TTC549 (cell line): ENCODE data around the gene LONRF3.

Experiments used
- FAIRE-seq: peaks from 2 replicates; lab custom pipeline; 2012; peaks lifted over from hg19 to GRCh38; lab: Jason Lieb, UNC

The LONRF3 gene

DNA sequence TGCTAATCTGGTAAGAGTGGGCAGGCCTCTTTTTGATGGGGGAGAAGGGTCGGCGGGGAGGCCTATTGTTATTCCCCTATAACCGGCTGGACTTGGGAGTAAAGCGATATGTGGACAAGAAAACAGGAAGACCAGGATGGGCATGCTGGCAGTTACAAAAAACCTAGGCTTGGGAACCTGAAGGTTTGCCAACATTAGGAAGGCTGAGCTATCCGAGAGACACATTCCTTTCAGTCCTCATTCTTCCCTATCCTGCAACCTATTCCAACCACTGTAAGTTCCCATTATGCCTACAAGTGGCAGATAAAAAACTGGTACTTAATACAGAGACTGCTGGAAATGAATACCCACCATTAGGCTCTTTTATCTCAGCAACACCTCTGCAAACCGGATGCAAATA, 66.0 kb downstream of the LONRF3 start:
- FAIRE-seq = no peak

DNA sequence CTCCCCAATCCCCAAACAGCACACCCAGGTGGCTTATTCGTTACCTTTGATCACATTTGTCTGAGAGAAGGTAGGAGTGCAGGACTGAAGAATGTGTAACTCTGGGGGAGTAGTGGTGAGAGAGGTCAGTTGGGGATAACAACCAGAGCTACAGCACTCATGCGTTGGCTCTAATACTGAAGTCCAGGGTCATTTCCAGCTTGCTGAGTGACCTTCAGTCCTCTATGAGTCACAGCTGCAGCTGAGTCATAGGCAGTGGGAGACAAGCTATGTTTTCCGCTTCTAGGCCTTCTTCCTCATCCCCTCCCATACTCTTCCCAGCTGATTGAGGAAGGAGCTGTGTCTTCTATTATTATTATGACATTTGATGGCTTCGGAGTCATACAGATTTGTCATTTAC, 66.8 kb downstream of the LONRF3 start:
- FAIRE-seq = no peak

DNA sequence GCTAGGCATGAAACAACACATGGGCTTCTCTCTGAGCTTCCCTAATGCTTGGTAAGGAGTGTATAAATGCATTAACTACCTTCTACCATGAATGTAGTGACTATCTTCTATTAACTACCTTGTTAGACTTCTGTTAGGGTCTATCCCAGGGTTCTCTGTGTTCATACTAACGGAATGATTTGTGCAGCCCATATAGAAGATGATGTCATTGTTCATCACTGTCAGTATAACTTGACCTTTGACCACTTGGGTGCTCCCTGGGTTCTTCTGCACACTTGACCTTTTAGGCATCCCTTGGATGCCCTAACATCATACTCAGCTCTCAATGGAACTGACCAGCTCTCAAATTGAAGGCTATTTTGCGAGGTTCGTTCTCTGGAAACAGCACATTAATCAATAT, 67.6 kb downstream of the LONRF3 start:
- no peak for FAIRE-seq

DNA sequence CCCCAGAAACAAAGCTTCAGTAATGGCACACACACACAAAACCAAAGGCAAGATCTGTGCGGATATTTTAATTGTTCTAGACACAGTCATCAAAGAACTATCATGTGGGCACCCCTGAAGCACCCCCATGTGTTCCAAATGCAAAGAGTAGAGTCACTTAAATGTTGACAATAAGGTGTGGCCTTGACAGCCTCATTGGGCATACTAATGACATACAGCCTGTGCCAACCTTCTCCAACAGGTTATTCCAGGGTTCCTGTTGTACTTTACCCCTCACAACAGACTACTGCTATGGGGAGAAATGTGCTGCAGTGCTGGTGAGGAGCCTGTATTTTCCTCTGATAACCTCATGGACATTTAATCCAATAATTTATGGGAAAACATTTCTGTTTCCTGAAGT, 68.6 kb downstream of the LONRF3 start:
- no peak for FAIRE-seq

DNA sequence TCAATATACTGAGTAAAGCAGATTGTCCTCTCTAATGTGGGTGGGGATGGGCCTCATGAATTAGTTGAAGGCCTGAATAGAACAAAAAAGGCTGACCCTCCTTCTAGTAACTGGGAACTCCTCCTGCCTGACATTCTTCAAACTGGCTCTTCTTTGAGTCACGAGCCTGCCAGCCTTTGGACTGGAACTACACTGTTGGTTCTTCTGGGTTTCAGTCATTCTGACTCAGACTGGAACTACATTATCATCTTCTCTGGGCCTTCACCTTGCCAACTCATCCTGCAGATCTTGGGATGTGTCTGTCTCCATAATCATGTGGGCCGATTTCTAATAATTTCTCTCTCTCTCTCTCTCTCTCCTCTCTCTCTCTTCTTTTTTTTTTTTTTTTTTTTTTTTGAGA, 71.5 kb downstream of the LONRF3 start:
- FAIRE-seq = no peak

DNA sequence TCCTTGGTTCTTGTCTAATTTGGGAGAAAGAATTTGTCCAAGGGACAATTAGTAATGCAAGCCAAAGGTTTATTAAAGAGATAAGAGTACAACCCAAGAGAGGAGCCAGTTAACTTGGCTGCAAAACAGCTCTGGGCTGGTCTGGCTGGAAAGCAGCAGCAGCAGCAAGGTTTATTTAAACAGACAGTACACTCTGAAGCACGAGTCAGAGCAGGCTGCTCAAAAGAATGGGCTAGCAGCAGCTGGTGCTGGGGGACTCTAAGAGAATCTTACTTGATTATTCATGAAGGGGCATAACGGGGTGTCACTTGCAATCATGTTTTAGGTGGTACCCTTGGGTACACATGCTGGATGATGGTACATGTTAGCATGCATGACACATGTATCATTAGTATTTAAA, 81.3 kb downstream of the LONRF3 start:
- FAIRE-seq = no peak

DNA sequence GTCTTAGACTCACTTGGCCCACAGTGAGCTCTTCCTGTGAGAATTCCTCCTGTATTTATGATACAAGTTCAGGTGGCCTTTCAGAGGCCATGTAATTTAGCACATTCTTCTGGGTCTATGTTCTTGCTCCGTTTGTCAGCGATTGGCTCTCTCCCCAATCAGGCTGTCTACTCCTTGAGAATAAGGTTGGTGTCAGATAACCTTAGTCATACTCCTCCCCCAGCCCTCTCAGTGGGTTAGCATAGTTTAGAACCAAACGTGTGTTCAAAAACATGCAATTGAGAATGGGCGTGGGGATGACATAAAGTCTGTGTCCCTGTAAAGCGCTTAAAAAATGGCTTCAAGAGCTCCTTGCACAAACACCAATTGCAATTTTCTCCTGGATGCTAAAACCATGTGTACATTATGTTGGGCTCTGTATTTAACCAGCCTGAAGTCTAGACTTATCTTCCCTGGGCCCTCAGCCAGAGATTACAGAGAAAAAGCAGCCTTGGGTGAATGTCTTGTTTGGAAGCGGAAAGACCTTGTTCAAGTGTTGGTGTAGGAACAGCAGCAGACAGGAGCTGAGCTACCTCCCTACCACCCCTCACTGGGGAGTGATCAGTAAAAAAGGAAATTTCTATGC, 88.4 kb downstream of the LONRF3 start:
- no peak for FAIRE-seq

DNA sequence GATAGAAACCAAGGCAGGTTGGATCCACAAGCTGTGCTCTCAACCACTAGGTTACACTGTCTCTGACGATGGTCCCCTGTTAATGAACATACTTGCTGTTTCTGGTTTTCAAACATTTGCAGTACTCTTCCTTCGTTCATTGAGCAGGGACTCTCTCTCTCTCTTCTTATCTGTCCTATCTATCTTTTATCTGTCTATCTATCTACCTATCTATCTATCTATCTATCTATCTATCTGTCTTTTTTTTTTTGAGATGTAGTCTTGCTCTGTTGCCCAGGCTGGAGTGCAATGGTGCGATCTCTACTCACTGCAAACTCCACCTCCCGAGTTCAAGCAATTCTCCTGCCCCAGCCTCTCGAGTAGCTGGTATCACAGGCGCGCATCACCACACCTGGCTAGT, 89.0 kb downstream of the LONRF3 start:
- no peak for FAIRE-seq

DNA sequence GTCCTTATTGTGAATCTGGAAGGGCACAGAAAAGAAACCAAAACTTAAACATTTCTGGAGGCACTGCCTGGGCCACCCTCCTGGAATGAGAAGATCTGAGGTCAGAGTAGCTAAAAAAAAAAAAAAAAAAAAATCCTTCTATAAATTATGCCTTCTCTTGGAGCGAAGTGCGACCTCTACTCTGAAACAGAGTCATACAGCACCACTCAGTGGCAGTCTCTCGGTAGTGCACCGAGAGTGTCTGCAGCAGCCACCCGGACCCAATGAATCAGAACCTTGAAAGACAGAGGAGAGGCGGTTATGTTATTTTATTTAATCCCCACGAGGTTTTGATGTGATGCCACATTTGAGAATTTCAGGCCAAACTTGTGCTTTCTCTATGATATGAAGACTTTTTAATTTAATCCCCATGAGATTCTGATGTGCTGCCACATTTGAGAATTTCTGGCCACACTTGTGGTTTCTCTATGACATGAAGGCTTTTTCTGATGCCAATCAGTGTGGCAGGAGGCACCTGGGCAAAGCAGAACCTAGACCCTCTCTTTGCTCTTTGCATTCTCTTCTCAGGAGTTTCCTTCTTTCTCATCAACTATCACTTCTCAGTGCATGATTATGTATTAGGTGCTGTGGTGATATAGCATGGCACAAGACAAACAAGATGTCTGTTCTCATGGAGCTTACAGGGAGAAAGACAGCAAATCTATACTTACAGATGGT, 92.8 kb downstream of the LONRF3 start:
- peak; percentile 3 for FAIRE-seq
